Left lobe of liver (tissue), 2 donors: ENCODE data around the gene ADRM1. TPM values are rescaled to one million over a fixed set of nuclear protein-coding genes. Genes with fewer than 3 reads are reported as not detected.

ENCODE experiments used
- ATAC-seq: fragments of 200-7000 bp; cut with Tn5 transposase; one replicate; pipeline ENCODE4 v1.9.1; 2020; ENCODE audit warnings: mild to moderate bottlenecking, moderate library complexity
- DNase-seq: peaks from one replicate; pipeline ENCODE4 v3.0.0-alpha.2; 2020; ENCODE audit warnings: low spot score
- total RNA-seq: library from RNA; stranded (reverse); gene quantifications from one replicate; pipeline ENCODE4 v1.2.1, GENCODE V29; 2021
- donor health status: DM: no; HTN: no; CAD: no; lungs with moderate emphysema.
- donor health status: DM: no; HTN: yes; CAD: no.

ADRM1 gene
- 61.0 TPM for total RNA-seq

- ATAC-seq = peak; percentile 78
These were observed at the start of gene ADRM1 for GRCh38 chr20:62302341-62303061. Gene ADRM1, plus strand, starts transcription at chr20:62302997. Its CDS starts 572 bp downstream, at chr20:62303569.

DNA sequence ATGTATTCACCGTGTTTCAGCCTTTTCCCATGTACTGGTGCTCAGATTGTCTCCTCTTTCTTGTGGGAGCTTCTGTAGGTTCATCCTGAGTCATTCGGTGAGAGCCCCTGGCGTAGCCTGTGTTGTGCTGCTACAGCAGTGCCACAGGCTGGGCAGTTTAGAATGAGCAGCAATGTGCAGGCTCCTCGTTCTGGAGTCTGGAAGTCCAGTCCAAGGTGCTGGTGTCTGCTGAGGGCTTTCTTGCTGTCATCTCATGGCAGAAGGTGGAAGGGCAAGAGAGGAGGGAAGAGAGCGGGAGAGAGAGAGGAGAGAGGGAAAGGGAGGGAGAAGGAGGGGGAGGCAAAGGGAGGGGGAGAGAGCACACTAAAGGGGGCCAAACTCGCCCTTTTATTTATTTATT lies 49.4 kb upstream of the ADRM1 start:
- no peak for ATAC-seq
- no peak for DNase-seq

More at GRCh38 chr20:62302341-62303061, at the start of gene ADRM1:
- peak; percentile 98 for DNase-seq

DNA sequence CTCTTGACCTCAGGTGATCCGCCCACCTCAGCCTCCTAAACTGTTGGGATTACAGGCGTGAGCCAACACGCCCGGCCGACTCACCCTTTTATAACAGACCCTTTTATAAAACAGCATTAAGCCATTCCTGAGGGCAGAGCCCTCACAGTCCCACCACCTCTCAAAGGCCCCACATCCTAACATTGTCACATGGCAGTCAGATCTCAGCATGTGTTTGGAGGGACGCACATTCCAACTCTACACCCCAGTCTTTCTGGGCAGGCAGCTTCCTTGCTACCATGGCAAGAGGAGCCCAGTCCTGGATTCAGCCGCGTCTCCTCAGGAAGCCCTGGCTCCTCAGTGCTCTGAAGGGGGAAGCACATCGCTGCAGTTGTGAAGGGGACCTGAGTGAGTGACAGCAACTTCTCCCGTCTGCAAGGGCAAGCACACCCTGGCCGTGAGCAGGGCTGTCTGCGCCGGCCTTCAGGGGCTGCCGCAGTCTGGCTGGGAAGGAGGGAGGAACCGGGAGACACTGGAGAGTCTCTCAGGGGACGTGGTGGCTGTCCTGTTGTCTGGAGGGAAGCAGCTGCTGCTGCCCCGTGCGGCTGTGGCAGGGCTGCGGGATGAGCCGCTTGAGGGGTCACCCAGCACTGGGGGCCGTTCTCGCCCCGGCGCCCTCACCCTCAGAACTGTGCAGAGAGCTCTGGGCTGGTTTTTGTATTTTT lies 48.6 kb upstream of the ADRM1 start:
- DNase-seq (no peak), ATAC-seq (no peak)

- ATAC-seq = no peak
- no peak for DNase-seq
These were observed 46.8 kb upstream of the ADRM1 start for GRCh38 chr20:62255976-62256375.

DNA sequence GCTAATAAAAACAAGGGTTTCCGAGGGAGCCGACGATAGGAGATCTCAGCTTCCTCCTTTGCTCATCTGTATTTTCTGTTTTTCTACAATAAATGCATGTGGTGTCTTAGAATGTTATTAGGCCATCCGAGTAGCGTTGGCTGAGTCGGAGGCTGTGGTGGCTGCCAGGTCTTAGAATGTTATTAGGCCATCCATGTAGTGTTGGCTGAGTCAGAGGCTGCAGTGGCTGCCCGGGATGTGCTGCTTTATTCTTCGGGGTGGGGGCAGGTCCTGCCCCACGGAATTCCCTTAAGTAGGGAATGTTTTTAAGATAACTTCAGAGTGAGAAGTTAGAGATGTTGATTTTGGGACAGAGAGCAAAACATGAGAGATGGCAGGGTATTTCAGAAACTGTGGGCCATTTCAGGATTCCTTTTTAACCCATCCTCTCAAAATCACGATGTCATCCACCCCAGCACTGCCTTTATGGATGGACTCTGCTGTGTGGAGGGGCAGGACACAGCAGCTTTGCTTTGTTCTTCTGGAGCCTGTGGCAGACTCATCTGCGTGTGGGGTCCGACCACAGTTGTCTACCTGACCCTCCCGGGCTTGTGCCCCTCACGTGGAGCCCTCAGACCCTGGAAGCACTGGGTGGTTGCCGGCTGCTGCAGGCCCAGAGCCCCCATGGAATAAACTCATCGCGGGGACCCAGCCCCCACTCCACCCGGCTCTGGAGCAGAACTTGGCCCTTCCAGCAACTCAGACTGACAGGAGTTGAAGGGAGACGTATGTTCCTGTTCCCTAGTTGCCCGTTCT lies 44.1 kb upstream of the ADRM1 start:
- no peak for ATAC-seq
- no peak for DNase-seq

- DNase-seq (no peak), ATAC-seq (no peak)
These were observed 43.6 kb upstream of the ADRM1 start for GRCh38 chr20:62259294-62259565.

- ATAC-seq (peak; percentile 70), DNase-seq (no peak)
These were observed 40.7 kb upstream of the ADRM1 start for GRCh38 chr20:62262064-62262463.

DNA sequence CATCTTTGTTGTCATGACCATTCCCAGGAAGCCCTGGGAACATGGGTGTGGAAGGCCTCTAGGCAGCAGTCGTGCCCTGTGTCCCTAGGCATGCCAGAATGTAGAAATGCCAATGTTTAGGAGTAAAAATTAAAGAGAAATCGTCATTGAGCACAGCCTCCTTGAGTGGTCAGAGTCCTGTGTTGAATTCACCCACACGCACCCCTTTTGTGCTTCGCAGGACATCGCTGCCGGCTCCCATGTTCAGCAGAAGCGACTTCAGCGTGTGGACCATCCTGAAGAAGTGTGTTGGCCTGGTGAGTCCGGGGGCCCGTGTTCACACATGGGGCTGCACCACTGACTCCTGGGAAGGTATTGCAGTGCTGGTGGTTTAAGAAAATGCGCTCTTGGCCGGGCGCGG lies 39.4 kb upstream of the ADRM1 start:
- ATAC-seq (no peak), DNase-seq (no peak)

DNA sequence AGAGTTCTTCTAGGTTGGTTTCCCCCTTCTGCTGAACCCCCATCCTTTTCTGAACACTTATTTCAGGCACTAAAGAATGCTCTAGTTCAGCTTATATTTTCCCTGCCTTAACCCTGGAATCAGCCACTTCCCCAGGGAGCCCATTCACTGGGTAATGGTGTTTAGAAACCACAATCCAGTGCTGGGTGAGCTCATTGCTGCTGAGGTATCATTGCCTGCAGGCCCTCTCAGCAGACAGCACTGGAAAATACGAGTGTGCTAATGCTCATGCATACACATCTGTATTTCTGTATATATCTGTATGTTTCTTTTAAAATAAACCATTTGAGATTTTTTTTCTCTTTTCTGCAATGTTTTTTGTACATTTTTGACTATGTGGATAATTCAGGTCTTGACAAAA lies 37.4 kb upstream of the ADRM1 start:
- ATAC-seq (no peak), DNase-seq (no peak)

DNA sequence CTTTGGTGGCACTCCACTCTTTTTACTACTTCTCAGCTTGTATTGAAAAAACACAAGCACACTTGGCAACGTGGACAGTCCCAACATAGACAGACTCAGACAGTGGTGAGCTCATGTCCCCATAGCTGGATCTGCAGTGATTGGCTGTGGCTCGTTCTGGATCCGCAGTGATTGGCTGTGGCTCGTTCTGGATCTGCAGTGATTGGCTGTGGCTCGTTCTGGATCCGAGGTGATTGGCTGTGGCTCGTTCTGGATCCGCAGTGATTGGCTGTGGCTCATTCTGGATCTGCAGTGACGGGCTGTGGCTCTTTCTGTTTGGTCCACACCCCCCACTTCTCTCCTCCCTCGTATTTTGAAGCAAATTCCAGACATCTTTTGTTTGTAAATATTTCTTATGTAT lies 36.5 kb upstream of the ADRM1 start:
- no peak for DNase-seq
- ATAC-seq = no peak

- no peak for ATAC-seq
- no peak for DNase-seq
These were observed 35.9 kb upstream of the ADRM1 start for GRCh38 chr20:62266851-62267250.

DNA sequence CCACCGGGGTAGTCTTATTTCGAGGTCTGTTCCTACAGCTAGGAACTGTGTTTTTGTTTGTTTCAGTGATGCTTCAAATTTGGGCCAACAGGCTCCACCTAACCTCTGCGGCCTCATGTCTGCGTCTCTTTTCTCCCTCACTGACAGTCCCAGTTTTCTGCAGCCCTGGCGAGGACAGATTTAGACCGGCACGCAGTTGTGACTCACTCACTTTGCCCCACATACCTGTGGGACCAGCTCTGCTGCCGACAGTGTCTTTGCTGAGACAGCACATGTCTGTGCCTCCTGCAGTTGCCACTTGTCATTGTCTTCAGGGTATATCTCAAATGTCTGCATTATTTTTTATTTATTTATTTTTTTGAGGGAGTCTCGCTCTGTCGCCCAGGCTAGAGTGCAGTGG lies 35.3 kb upstream of the ADRM1 start:
- ATAC-seq (no peak), DNase-seq (no peak)

DNA sequence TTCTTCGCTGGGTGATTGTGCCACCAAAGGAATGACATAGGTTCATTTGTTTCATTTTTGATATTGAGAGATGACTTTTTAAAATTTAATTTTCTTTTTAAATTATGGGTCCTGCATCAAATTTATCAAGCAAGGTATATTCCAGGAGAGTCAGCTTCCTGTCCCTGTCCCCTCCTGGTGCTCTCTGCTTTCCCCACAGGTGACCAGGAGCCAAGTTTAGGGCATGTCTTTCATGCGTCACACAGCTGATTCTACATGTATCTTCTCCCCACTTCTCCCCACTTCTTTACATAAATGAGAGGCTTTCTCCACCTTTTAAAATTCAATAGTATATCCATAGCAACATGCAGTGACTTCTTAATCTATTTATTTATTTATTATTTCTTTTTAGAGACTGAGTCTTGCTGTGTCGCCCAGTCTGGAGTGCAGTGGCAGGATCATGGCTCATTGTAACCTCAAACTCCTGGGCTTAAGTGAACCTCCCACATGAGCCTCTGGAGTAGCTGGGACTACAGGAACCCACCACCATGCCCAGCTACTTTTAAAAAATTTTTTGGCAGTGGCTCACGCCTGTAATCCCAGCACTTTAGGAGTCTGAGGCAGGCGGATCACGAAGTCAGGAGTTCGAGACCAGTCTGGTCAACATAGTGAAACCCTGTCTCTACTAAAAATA lies 34.4 kb upstream of the ADRM1 start:
- ATAC-seq (no peak), DNase-seq (no peak)

- no peak for DNase-seq
- no peak for ATAC-seq
These were observed 33.4 kb upstream of the ADRM1 start for GRCh38 chr20:62269378-62269777.

- DNase-seq = no peak
These were observed 32.9 kb upstream of the ADRM1 start for GRCh38 chr20:62269871-62270270.

DNA sequence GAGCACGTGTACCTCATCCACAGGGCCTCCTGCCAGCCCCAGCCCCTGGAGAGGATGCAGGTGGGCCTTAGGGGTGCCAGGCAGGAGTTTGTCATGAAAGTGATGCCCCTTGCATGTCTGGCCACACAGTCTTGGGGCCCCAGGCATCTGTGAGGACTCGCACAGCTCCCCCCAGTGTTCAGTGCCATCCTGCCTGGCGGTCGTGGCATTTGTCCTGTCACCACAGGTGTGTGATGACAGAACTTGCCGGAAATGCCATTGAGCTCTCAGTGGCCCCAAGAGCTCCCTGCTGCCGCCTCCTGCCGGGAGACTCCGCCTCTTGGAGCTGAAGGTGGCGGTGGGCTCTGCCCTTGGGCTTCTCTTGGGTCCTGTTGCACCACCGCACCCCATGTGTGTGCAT lies 30.6 kb upstream of the ADRM1 start:
- DNase-seq = no peak

More at GRCh38 chr20:62269871-62270270, 32.9 kb upstream of the ADRM1 start:
- no peak for ATAC-seq

DNA sequence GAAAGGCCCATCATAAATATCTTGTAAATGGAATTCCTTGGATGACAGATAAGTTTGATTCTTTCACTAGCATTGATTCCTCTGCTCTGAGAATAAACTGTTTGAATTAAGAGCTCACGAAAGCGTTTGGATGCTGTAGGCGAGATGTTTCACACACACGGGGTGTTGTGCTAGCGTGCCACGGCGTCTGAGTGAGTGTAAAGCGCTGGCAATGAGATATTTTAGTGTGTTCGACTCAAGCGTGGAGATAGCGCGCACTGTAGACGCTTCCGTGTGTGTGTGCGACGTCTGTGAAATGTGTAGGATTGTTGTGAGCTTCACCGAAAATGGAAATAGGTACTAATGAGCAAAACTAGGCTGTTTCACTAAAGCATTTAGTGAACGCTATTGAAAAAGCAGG lies 29.4 kb upstream of the ADRM1 start:
- DNase-seq = no peak
- no peak for ATAC-seq

More for the DNA sequence above, 30.6 kb upstream of the ADRM1 start:
- ATAC-seq = peak; percentile 27

- no peak for DNase-seq
- no peak for ATAC-seq
These were observed 28.4 kb upstream of the ADRM1 start for GRCh38 chr20:62274332-62274950.

- DNase-seq (no peak), ATAC-seq (no peak)
These were observed 27.6 kb upstream of the ADRM1 start for GRCh38 chr20:62275219-62275618.

DNA sequence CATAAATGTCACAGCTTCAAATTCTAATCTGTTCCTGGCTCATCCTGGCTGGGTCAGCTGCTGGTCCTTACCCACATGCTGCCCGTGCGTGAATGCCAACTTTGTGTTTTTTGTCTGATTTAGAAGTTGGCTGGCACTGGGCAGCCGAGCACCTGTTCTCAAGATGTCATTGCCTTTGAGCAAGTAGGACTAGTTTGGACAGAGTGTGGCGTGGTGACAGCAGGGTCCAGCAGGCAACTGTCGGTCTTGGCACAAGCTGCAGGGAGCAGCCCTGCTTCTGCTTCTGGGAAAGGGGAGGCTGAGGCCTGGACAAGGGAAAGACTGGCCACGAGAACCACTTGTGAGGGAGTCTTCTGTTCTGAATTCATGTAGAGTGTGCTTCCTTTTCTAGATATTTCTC lies 26.4 kb upstream of the ADRM1 start:
- DNase-seq (no peak), ATAC-seq (no peak)

GRCh38 chr20:62277253-62277652 lies 25.5 kb upstream of the ADRM1 start:
- no peak for ATAC-seq
- no peak for DNase-seq
